ENCODE data around the gene WEE1.

WEE1 gene

DNA sequence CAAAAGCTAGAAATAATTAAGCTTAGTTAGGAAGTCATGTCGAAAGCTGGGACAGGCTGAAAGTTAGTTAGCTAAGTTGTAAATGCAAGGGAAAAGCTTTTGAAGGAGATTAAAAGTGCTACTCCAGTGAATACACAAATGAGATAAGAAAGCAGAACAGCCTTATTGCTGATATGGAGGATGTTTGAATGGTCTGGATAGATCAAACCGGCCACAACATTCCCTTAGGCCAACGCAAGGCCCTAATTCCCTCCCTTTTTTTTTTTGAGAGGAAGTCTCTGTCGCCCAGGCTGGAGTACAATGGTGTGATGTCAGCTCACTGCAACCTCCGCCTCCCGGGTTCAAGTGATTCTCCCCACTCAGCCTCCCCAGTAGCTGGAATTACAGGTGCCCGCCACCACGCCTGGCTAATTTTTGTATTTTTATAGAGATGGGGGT, 23.3 kb upstream of the WEE1 start:
- TF ChIP-seq POLR2AphosphoS5 (IDR thresholded peaks at IDR 0.05; ENCODE audit: low read depth, low read length) (no peak), REST (IDR thresholded peaks at IDR 0.05; ENCODE audit: insufficient read depth in 1 of 2, low read depth in 2 of 2, low read length in 2 of 2) (no peak), SIN3A (IDR thresholded peaks at IDR 0.05; ENCODE audit: borderline replicate concordance, insufficient read depth, low read length) (no peak), TAF1 (IDR thresholded peaks at IDR 0.05; ENCODE audit: borderline replicate concordance, insufficient read depth, low read length) (no peak), FOXP2 (optimal IDR thresholded peaks at IDR 0.05; ENCODE audit: borderline replicate concordance, extremely low read depth, extremely low read length, insufficient read depth) (no peak)

DNA sequence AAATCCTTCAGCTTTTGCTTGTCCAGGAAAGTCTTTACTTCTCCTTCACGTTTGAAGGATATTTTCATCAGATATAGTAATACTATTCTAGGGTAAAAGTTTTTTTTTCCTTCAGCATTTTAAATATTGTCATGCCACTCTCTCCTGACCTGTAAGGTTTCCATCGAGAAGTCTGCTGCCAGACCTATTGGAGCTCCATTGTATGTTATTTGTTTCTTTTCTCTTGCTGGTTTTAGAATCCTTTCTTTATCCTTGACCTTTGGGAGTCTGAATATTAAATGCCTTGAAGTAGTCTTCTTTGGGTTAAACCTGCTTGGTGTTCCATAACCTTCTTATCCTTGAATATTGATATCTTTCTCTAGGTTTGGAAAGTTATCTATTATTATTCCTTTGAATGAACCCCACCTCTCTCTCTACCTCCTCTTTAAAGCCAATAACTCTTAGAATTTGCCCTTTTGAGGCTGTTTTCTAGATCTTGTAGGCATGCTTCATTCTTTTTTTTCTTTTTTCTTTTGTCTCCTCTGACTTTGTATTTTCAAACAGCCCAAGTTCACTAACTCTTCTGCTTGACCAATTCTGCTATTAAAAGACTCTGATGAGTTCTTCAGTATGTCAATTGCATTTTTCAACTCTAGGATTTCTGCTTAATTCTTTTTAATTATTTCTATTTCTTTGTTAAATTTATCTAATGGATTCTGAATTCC, 12.0 kb upstream of the WEE1 start:
- TF ChIP-seq TAF1 (IDR thresholded peaks at IDR 0.05; ENCODE audit: borderline replicate concordance, insufficient read depth, low read length), result no peak
- no peak for TF ChIP-seq POLR2AphosphoS5 (IDR thresholded peaks at IDR 0.05; ENCODE audit: low read depth, low read length)
- TF ChIP-seq REST (IDR thresholded peaks at IDR 0.05; ENCODE audit: insufficient read depth in 1 of 2, low read depth in 2 of 2, low read length in 2 of 2), result no peak
- TF ChIP-seq SIN3A (IDR thresholded peaks at IDR 0.05; ENCODE audit: borderline replicate concordance, insufficient read depth, low read length), result no peak
- TF ChIP-seq FOXP2 (optimal IDR thresholded peaks at IDR 0.05; ENCODE audit: borderline replicate concordance, extremely low read depth, extremely low read length, insufficient read depth), result no peak

- no peak for TF ChIP-seq TAF1 (IDR thresholded peaks at IDR 0.05; ENCODE audit: borderline replicate concordance, insufficient read depth, low read length)
- no peak for TF ChIP-seq REST (IDR thresholded peaks at IDR 0.05; ENCODE audit: insufficient read depth in 1 of 2, low read depth in 2 of 2, low read length in 2 of 2)
- no peak for TF ChIP-seq SIN3A (IDR thresholded peaks at IDR 0.05; ENCODE audit: borderline replicate concordance, insufficient read depth, low read length)
- TF ChIP-seq FOXP2 (optimal IDR thresholded peaks at IDR 0.05; ENCODE audit: borderline replicate concordance, extremely low read depth, extremely low read length, insufficient read depth), result no peak
- TF ChIP-seq POLR2AphosphoS5 (IDR thresholded peaks at IDR 0.05; ENCODE audit: low read depth, low read length), result no peak
Observed at GRCh38 chr11:9562716-9563115, 10.8 kb upstream of the WEE1 start.

DNA sequence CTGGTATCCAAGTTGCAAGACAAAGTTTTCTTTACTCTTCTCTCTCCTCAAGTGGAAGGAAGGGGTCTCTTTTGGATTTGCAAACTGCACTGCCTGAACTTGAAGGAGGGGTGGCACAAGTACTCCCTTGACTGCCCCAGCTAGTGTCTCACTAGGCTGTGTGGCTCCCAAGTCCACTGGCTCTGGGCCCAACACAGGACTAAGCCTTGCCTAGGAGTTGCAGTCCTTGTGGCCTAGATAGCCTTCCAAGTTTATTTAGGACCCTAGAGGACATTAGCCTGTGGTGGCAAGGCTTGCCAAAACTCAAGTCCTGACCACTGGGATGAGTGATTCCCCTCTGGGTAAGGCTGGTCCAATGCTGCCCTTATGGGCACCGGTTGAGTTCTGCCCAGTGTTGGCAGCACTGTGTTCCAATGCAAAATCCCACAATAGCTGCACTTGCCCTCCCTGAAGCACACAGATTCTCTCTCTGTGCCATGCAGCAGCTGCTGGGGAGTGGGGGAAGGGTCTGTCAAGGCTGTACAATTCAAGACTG, 10.2 kb upstream of the WEE1 start:
- TF ChIP-seq TAF1 (IDR thresholded peaks at IDR 0.05; ENCODE audit: borderline replicate concordance, insufficient read depth, low read length) (no peak), FOXP2 (optimal IDR thresholded peaks at IDR 0.05; ENCODE audit: borderline replicate concordance, extremely low read depth, extremely low read length, insufficient read depth) (no peak), REST (IDR thresholded peaks at IDR 0.05; ENCODE audit: insufficient read depth in 1 of 2, low read depth in 2 of 2, low read length in 2 of 2) (no peak), SIN3A (IDR thresholded peaks at IDR 0.05; ENCODE audit: borderline replicate concordance, insufficient read depth, low read length) (no peak), POLR2AphosphoS5 (IDR thresholded peaks at IDR 0.05; ENCODE audit: low read depth, low read length) (no peak)
